Central memory CD4-positive, alpha-beta T cell (primary cell): ENCODE data around the gene SYNCRIP.
"Not testable (repeated sequence)": the region's sequence is repeated elsewhere in the genome, so short reads cannot be mapped to it uniquely, and the experiment has no call there.

Source experiments
- DNase-seq: peaks from one replicate; pipeline ENCODE4 v3.0.0; 2022
- total RNA-seq, 3 experiments: gene quantifications; one replicate each; lab custom pipeline; 2026; lab: John Stamatoyannopoulos, UW

SYNCRIP gene
- 66.6 to 279 (median 127) reads per million in 3 experiments for total RNA-seq

DNA sequence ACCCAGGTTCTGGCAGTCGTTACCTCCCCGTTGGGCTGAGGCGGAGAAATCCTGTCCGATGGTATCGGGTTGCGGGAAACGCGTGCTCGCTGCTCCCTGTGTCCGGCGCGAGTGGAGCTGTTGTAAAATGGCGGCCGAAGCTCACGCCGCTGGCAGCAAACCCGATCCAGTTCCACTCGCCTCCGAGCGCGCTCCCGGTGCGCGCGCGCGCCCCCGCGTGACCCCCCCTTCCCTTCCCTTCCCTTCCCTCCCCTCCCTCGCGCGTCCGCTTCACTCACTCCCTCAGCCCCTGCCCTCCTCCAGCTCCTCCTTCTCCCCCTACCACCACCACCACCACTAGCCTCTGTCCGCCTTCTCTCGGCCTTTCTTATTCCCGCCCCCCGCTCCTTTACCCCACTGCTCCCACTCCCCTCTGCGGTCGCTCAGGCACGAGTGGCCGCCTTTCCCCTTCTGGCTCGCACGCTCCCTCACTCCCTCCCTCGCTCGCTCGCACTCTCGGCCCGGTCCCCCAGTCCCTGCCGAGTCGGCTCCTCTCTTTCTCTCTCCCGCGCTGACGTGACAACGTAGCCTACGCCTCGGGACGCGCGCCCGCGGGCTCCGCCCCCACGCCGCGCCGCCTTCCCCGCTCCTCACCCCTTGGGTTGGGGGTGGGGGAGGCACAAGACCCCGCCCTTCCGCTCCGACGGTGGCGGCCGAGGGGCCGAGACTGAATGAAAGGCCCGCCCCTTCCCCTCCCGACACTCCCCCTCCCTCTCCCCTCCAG lies at the start of gene SYNCRIP:
SYNCRIP (minus strand) TSS at position 113 of the 763 bp plus-strand sequence. CDS start 1,447 bp downstream, outside the sequence.
- DNase-seq, result peak; percentile 99

DNA sequence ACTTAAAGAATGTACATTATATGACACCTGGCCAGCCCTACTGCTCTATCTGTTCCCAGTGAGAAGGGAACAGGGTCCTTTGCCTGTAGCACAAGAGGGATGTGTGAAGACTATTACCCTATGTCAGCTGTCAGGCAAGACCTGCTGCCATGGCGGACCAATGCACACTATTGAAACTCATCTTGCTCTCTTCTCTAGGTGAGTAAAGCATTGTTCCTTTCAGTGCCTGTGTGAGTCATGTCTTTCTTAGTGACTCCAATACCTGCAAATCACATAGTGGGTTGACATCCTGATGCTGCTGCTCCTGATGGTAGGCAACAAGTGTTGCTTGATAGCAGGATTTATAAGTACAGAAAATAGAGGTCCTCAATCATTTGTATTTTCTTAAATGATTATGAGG lies 48.8 kb upstream of the SYNCRIP start:
- DNase-seq, result no peak

DNA sequence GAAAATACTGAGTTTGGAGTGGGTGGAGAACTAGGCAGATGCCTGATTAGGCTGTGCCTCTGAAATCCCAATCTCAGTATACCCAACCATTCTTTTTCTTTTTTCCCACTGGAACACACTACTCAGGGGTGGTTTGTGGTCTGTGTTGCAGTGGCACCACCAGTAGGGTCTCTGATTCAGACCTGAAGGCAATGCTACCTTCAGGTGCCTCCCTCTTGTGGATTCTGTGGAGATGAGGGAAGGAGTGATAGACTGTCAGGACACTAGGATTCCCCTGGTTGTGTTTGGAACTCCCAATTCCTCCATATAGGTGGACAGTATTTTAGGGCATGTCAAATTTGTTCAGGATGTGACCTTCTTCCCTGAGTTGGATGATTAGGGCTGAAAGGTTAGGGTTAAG lies 47.4 kb upstream of the SYNCRIP start:
- DNase-seq, result no peak

DNA sequence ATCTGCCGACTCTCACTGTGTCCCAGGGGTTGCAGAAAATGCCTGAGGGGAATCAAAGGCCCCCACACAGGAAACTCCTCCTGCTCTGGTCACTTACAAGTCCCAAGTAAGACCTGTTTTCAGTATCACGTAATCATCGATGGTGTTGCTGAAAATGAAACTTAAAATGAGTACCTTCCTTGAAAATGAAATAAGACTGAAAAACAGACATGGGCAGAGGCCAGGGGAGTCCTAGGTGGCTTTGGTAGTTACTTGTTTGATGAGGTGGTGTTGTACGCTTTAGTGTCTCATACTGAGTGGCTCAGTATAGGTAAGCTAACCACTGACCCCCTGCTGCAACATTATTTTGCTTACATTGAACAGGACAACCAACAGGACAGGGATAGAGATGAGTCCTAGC lies 43.0 kb upstream of the SYNCRIP start:
- no peak for DNase-seq

DNA sequence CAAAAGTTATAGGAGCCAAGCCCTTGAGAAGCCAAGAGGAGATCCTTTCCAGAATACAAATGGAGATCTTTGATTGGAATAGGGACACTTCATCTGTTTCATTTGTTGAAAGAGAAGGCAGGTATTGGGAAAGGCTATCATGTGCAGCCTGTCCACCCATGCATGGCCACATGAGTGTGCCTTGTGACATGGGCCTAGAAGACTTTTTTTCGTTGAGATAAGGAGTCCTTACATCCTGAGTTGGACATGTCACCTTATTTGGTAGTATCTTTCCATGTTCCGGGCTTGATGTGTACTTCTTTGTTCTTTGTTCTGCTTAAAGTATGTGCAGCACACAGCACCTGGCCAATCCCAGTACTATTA lies 42.1 kb upstream of the SYNCRIP start:
- DNase-seq, result no peak

DNA sequence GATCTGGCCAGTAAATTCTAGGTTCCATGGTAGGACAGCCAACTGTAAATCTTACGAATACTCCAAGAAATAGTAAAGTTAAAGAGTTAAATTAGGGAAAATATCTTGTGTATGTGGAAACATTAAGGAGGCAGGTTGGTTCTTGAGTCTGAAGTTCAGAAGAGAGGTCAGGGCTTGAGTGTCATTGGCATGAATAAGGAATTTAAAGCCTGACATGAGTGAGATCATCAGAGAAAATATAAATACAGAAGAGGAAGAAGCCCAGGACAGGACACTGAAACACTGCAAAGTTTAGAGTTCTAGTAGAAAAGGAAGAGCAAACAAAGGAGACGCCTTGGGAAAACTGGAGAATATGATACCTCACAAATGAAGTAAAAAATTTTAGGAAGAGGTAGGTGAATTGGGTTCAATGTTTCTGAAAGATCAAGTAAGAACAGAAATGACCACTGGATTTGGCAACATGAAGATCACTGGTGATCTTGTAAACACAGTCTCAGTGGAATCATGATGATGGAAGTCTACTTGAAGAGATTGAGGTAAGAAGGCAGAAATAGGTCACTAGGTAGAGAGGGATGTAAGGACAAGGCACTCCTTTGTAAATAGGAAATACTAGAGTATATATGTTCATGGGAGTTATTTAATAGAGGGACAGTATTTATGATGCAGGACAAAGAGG lies 41.6 kb upstream of the SYNCRIP start:
- no peak for DNase-seq

DNA sequence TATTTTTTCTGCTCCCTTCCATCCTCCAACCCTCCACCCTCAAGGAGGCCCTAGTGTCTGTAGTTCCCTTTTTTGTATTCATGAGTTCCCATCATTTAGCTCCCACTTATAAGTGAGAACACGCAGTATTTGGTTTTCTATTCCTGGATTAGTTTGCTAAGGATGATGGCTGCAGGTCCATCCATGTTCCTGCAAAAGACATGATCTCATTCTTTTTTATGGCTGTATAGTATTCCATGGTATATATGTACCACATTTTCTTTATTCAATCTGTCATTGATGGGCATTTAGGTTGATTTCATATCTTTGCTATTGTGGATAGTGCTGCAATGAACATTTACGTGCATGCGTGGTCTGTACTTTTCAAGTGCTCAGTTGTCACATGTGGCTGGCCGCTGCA lies 39.2 kb upstream of the SYNCRIP start:
- not testable (repeated sequence) for DNase-seq

DNA sequence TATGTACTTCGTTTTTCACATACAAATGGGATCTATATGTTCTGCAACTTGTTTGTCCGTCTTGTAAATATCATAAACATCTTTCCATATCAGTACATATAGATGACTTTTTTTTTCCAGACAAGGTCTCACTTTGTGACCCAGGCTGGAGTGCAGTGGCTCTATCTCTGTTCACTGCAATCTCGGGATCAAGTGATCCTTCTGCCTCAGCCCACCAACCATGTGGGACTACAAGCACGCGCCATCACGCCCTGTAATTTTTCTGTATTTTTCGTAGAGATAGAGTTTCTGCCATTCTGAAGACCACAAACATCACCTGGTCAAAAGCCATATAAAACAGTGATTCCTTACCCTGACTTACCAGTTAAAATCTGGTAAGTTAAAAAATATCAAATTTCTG lies 37.7 kb upstream of the SYNCRIP start:
- DNase-seq, result no peak

DNA sequence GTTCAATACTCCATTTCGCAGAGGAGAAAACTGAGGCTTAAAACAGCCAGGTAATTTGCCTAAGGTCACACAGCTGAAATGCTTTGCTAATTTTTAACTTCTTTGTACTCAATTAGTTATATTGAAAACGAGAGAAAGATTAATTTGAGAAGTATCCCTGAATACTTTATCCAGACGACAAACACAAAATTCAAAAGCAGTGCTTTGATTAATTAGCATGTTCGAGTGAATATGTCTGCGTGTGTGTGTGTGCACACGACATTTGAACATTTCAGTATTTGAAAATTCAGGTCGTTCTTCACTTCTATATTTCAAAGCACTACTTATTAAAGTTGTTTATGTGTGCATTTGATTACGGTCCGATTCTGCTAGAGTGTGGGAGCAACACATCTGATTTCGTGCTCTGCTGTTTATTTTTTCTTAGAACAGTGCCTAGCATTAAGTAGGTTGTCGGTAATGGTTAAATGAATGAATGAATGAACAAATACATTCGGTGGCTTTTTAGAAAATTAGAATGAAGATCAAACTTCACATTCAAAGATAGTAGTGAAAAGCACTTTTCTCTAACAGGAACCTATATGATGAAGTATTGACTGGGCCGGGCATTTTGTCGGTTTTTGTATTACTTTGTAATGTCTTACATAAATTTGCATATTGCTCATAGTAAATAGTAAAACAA lies 36.9 kb upstream of the SYNCRIP start:
- no peak for DNase-seq

DNA sequence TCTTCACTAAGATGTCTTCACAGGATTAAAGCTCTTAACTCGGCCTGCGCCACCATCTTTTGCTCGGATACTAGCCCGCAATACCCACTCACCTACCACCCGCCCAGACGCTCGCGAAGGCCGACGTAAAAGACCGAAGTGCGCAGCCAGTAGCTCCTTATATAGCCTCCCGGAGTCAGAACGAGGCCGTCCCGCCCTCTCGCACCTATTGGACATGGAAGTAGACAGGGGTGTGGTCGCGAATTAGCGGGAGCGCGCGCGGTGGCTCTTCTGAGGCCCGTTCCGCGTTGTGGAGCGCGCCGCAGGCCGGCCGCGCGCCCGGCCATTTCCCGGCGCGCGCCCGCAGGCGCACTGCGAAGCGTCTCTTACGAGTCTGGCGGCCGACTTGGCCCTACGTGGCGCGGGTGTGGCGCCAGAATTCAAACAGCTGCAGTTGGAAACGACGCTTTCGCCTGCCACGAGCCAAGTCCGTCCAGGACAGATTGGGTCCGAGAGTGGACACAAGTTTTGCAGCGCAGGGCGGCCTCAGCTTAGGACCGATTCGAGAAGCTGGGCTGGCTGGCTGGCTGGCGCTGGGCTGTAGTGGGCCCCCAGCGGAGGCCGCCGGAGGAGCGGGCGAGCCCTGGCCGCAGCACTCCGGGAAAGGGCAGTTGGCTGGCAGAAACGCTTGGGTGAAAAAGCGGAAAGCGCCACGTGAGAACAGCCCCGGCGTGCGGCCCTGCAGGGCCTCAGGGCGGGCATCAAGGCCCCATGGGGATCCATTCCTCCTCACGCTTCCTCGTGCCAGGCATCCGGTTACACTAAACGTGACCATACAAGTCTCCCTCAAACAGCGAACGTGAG lies 36.1 kb upstream of the SYNCRIP start:
- DNase-seq, result peak; percentile 99

DNA sequence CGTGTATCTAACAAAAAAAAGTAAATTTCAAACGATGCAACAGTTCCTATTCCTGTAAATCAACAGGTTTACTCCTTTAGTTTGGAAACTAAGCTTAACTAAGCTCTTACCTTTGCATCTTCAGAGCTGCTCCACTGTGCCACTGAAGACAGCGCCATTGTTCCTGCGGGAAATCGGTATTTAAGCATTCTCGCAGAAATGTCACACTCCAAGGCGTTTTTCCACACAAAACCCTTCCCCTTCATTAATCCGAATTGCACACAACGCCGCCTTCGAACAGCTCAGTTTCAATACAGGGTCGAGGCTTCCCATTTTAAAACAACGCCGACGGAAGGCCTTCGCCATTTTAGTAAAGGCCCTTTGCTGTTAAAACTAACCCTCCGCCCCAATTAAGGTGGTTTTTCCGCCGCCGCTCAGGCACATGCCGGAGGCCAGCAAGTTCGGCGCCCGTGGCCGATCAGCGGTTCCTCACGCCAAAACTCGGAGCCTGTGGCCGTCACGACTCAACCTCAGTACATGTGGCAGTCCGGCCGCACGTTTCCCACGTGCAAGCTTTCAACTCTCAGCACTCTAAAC lies 35.4 kb upstream of the SYNCRIP start:
- no peak for DNase-seq

DNA sequence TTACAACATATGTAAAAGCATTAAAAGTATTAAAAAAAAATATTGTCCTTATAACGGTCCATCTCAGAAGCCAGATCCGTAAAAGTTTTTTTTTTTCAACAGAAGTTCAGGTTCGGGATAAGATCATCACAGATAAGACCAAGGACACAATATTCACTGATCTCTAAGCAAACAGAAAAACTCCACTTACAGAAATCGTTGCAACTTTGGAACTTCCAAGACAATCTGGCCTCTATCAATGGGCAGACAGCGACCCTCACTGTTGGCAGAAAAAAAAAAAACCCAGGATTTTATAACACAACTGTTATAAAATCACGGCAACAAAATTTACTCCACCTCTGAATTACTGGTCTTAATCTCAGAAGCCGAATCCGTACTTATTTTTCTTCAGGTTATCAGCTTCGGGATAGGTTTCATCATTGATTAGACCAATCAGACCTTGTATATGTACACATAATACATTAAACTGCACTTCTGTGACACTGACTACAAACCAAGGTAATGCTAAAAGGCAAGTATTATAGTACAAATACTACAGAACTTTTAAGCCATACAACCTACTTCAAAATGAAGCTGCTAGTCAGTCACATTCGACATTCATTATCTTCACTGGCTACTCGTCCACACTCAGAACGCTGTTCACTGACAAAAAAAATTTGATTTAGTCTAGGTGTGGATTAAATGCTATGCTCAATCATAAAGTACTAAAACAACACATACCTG lies 34.7 kb upstream of the SYNCRIP start:
- DNase-seq, result no peak

DNA sequence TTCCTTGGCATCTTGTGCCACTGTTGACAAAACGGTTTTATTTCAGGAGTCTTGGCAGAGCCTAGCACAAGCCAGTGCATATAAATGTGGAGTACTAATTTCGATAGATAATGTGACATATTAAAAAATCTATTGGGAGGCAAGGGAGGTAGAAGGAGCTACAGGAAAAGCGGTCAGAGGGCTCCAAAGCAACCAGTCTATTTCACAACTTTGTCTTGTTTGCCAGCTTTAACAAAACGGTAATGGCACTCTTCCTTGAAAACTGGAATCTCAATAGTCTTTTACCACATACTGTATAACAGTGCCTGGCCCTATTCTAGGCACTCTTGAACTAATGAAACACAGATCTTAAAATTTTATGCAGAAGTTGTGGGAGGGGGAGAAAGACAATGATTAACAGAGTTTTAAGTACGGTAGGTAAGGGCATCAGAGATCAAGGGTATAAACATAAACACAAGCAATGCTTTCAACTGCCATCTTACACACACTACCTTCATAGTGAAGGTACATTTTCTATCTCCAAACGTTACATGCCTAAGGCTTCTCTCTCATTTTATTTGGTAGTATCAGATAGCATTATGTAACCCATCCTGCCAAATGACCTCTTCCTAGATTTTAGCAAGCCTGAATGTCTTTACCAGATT lies 33.5 kb upstream of the SYNCRIP start:
- no peak for DNase-seq

DNA sequence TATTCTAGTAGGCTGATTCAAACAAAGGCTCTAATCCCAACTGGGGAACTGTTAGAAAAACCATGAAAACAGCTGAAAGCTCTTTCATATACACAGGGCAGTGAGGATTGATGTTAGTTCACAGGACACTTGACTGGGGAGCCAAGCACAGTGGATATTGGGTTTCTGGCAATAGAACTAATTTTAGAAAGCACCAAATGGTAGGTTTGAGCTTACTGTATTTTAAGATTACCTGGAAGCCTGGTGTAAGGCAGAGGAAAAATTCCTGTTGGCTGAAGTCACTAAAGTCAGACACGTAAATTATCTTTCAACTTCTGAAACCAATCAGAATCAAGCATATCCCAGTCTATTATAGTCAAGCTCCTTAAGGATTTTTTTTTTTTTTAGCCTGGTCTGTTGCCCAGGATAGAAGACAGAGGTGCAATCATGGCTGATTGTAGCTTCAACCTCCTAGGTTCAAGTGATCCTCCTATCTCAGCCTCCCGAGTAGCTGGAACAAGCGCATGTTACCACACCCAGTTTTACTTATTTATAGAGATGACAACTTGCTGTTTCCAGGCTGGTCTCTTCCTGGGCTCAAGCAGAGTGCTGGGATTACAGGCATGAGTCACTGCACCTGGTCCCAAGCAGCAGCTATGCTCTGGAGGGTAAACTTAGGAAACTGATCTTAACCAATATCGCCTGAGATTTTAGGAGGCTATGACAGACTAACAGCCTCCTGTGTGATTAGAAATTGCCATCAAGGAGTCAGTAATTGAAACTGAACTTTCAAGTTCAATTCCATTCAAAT lies 32.5 kb upstream of the SYNCRIP start:
- DNase-seq, result no peak

DNA sequence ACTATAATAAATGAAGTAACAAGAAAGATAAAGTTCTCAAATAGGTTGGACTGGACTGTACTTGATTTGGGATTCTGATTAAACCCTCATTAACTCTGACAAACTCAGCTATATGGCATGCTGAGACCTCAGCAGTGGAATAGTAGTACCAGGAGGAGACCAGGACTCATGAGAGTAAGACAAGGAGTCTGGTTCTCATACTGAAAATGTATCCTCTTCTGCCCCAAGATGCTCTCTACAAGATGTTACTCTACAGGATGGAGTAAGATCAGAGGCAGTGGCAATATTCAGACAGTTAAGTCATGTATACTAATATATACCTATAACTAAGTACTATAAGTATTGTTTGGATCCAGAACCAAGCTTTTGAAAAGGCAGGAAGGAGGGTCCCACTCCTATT lies 31.9 kb upstream of the SYNCRIP start:
- DNase-seq, result no peak

DNA sequence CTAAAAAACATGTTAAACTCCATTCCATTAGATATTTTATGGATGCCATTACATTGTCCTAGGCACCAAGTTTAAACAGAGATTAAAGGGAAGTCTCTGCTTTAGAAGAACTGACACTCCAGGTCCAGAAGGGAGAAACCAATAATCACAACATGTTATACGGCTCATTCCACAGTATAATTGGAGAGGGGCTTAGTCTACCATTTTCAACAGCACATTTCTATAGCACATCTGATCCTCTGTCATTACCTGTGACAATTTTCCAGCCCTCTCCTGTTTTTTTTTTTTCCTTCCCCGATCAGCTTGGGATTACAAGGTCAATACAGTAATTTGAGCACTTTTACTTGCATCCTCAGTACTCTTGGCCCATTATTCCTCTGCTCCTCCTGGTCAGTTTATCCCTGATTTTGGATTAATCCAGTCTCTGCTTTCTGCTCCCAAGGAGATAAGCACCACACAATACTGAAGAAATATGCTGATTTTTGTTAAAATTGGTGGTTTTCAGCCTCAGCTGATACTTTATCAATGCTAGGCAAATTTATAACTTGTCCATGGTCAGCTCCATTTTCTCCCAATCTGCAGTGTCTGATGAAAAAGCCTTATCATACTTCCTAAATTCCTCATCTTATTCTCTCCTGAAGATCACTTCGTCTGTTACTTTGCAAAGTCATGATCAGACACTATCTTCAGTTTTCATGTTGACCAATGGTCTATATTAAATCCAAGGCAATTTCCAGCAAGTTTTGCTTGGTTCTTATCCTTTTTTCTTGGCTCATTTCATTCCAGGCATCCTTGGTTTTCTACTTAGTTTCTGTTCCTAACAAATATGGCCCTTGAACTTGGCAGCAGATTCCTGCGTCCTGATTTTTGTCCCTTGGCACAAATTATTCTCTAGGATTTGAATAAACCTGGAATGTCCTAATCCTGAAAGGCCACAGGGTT lies 30.8 kb upstream of the SYNCRIP start:
- no peak for DNase-seq

DNA sequence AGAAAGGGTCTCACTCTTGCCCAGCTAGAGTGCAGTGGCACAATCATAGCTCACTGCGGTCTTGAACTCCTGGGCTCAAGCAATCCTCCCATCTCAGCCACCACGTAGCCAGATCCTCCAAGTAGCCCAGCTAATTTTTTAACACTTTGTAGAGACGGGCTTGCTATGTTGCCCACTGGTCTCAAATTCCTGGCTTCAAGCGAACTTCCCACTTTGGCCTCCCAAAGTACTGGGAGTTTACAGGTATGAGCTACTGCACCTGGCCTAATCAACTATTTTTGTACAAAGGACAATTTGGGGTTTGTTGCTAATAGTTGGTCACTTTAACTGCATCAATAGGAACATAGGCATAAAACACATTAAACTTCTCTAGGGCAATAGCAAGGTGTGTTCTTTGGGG lies 29.9 kb upstream of the SYNCRIP start:
- no peak for DNase-seq

DNA sequence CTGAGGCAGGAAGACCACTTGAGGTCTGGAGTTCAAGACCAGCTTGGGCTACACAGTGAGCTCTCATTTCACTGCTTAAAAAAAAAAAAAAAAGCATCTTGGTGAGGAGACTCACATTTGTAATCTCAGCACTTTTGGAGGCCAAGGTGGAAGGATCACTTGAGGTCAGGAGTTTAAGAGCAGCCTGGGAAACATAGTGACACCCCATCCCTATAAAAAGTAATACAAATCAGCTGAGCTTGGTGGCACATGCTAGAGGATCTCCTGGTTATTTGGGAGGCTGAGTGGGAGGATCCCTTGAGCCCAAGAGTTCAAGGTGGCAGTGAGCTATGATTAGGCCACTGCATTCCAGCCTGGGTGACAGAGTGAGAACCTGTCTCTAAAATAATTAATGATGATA lies 29.4 kb upstream of the SYNCRIP start:
- no peak for DNase-seq

DNA sequence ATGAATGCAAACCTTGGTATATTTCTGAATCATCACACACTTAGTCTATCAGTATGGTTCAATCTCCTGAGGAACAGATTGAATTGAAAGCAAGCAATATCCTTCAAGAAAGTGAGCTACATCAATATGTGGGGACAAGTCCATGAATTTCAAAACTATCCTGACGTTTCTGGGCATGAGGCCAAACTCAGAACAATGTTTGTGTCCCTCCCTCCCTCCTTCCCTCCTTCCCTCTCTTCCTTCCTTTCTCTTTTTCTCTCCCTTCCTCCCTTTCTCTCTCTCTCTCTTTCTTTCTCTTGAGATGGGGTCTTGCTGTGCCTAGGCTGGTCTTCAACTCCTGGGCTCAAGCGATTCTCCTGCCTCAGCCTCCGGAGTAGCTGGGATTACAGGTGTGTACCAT lies 27.9 kb upstream of the SYNCRIP start:
- DNase-seq, result no peak
